GM18868 (cell line): ENCODE data around the gene SLC45A1.
"Not testable (repeated sequence)": the region's sequence is repeated elsewhere in the genome, so short reads cannot be mapped to it uniquely, and the experiment has no call there.

Experiments
- ATAC-seq: cut with Tn5 transposase; IDR thresholded peaks from one replicate; pipeline ENCODE4 v1.9.1; 2021; ENCODE audit warnings: mild to moderate bottlenecking, moderate library complexity; ENCODE audit not compliant: unreplicated experiment

SLC45A1 gene

GRCh38 chr1:8317647-8318381 lies at the start of gene SLC45A1:
Gene SLC45A1 (plus strand): TSS chr1:8318114. CDS start chr1:8324330, 6,216 bp downstream.
- no peak for ATAC-seq

- ATAC-seq: no peak
These were observed 44.9 kb upstream of the SLC45A1 start for GRCh38 chr1:8273036-8273435.

GRCh38 chr1:8274352-8274751 lies 43.6 kb upstream of the SLC45A1 start:
- ATAC-seq: no peak

GRCh38 chr1:8276173-8276914 lies 41.6 kb upstream of the SLC45A1 start:
- ATAC-seq: no peak

GRCh38 chr1:8276932-8277331 lies 41.0 kb upstream of the SLC45A1 start:
- ATAC-seq: no peak

- not testable (repeated sequence) for ATAC-seq
These were observed 39.2 kb upstream of the SLC45A1 start for GRCh38 chr1:8278677-8279076.

GRCh38 chr1:8281843-8282509 lies 35.9 kb upstream of the SLC45A1 start:
- no peak for ATAC-seq

- ATAC-seq: peak; percentile 89
These were observed 34.6 kb upstream of the SLC45A1 start for GRCh38 chr1:8283058-8283884.

- no peak for ATAC-seq
These were observed 33.8 kb upstream of the SLC45A1 start for GRCh38 chr1:8284127-8284526.

GRCh38 chr1:8285103-8285502 lies 32.8 kb upstream of the SLC45A1 start:
- ATAC-seq: no peak

- ATAC-seq: no peak
These were observed 31.9 kb upstream of the SLC45A1 start for GRCh38 chr1:8285965-8286364.

GRCh38 chr1:8293118-8293517 lies 24.8 kb upstream of the SLC45A1 start:
- no peak for ATAC-seq

- no peak for ATAC-seq
These were observed 24.2 kb upstream of the SLC45A1 start for GRCh38 chr1:8293641-8294169.

- ATAC-seq: no peak
These were observed 23.7 kb upstream of the SLC45A1 start for GRCh38 chr1:8294170-8294697.

- no peak for ATAC-seq
These were observed 20.7 kb upstream of the SLC45A1 start for GRCh38 chr1:8297245-8297644.

- ATAC-seq: no peak
These were observed 18.0 kb upstream of the SLC45A1 start for GRCh38 chr1:8299963-8300362.

GRCh38 chr1:8302081-8302956 lies 15.6 kb upstream of the SLC45A1 start:
- no peak for ATAC-seq

GRCh38 chr1:8303141-8303540 lies 14.8 kb upstream of the SLC45A1 start:
- no peak for ATAC-seq

GRCh38 chr1:8303876-8304275 lies 14.0 kb upstream of the SLC45A1 start:
- no peak for ATAC-seq
